Suprapubic skin (tissue), 4 donors: ENCODE data around the gene RPRD1B. TPM values are rescaled to one million over a fixed set of nuclear protein-coding genes. Genes with fewer than 3 reads are reported as not detected.

Source experiments
- DNase-seq, 2 donors: peaks; one replicate each; pipeline ENCODE4 v3.0.0-alpha.2; 2019; ENCODE audit warnings: low spot score in 2 of 2
- H3K27ac ChIP-seq: fragments of 200-600 bp; sonication (generic); one replicate; pipeline ENCODE4 v1.5.1; 2019
- H3K27me3 ChIP-seq: fragments of 200-600 bp; sonication (generic); one replicate; pipeline ENCODE4 v1.5.1; 2019
- H3K36me3 ChIP-seq: fragments of 200-600 bp; sonication (generic); one replicate; pipeline ENCODE4 v1.5.1; 2019
- H3K4me1 ChIP-seq: fragments of 200-600 bp; sonication (generic); one replicate; pipeline ENCODE4 v1.5.1; 2019
- H3K4me3 ChIP-seq: fragments of 200-600 bp; sonication (generic); one replicate; pipeline ENCODE4 v1.5.1; 2019; ENCODE audit warnings: mild to moderate bottlenecking
- H3K9me3 ChIP-seq: fragments of 200-600 bp; sonication (generic); one replicate; pipeline ENCODE4 v1.5.1; 2019
- EP300 ChIP-seq: sonication (generic); formaldehyde crosslinking; IDR thresholded peaks from one replicate; pipeline ENCODE4 v1.6.1; 2017; ENCODE audit warnings: antibody characterized with exemption
- POLR2A ChIP-seq, 2 donors: fragments of 450-650 bp; IDR thresholded peaks; one replicate each; pipeline ENCODE4 v1.6.1; 2017; ENCODE audit warnings: antibody characterized with exemption in 2 of 2, mild to moderate bottlenecking in 2 of 2, moderate library complexity in 2 of 2
- POLR2AphosphoS5 ChIP-seq, 3 donors: sonication (generic); formaldehyde crosslinking; IDR thresholded peaks; one replicate each; pipeline ENCODE4 v1.6.1; 2017; ENCODE audit warnings: antibody characterized with exemption in 3 of 3
- WGBS: methylation state at CpG from one replicate; pipeline ENCODE4 v1.1.5; 2018; 5-methylcytosine and 5-hydroxymethylcytosine counted together
- total RNA-seq, 4 donors: library from RNA; depleted of rRNA; stranded (reverse); fragments of >200 nt; gene quantifications; one replicate each; pipeline ENCODE4 v1.1.0, GENCODE V29; 2016
- TF ChIP-seq, protein P1 (sequence below), 2 donors: fragments of 200-600 bp in 1 of 2; fragments of 450-650 bp in 1 of 2; sonication (generic) in 1 of 2; IDR thresholded peaks; one replicate each; pipeline ENCODE4 v1.5.1; 2016 to 2019; ENCODE audit warnings: antibody characterized with exemption in 2 of 2, mild to moderate bottlenecking in 1 of 2, moderate library complexity in 1 of 2

The RPRD1B gene
- total RNA-seq, 4 donors from 2014 or later, result 24.7 to 45.6 (median 27.7) TPM

DNA sequence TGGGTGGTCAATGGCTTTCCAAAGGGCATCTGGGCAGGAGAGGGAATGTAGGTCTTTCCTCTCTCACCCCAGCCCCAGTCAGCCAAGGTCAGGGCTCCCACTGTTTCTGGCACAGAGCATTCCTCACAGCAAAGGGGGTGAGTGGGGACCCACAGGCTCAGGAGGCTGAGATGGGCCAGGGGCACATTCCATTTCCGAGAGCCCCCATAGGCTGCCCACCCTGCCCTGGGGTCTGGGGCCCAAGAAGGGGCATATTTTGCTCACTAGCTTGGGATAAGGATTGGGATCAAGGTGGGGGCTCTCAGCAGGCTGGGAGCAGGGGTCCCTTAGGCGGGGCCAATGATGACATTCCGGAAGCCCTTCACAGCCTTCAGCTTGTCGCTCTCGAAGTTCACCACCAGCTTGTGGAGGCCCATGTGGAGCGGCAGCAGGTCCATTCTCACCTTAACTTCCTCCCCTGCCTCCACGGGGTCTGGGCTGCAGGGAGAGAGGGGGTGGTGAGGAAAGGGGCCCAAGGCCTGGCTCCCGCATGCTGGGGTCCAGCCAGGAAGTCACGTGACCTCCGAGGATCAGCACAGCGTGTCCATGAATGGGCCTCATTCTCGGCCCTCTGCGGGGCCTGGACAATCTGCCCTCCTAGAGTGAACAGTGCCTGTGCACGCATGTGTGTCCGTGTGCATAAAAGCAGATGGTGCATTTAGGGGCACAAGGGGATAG lies 96.5 kb downstream of the RPRD1B start:
- no peaks in the 10 kb centered on the region for H3K36me3 ChIP-seq
- H3K4me3 ChIP-seq, result no peak overlapping the region
- H3K4me1 ChIP-seq, result peaks cover 10% of the 10 kb centered on the region
- no peak overlapping the region for H3K27ac ChIP-seq
- H3K27me3 ChIP-seq, result peaks cover 5% of the 10 kb centered on the region
- DNase-seq, result peak in 1 of 2 donors; percentile 25
- no peak for TF ChIP-seq POLR2AphosphoS5 (IDR thresholded peaks at IDR 0.05)
- no peak for TF ChIP-seq EP300
- TF ChIP-seq, protein P1, sequence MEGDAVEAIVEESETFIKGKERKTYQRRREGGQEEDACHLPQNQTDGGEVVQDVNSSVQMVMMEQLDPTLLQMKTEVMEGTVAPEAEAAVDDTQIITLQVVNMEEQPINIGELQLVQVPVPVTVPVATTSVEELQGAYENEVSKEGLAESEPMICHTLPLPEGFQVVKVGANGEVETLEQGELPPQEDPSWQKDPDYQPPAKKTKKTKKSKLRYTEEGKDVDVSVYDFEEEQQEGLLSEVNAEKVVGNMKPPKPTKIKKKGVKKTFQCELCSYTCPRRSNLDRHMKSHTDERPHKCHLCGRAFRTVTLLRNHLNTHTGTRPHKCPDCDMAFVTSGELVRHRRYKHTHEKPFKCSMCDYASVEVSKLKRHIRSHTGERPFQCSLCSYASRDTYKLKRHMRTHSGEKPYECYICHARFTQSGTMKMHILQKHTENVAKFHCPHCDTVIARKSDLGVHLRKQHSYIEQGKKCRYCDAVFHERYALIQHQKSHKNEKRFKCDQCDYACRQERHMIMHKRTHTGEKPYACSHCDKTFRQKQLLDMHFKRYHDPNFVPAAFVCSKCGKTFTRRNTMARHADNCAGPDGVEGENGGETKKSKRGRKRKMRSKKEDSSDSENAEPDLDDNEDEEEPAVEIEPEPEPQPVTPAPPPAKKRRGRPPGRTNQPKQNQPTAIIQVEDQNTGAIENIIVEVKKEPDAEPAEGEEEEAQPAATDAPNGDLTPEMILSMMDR (IDR thresholded peaks at IDR 0.05), result no peak
- TF ChIP-seq POLR2A (IDR thresholded peaks at IDR 0.05), result no peak
- H3K9me3 ChIP-seq, result no peaks in the 10 kb centered on the region
- WGBS, result 89% methylated on average over 8 of the region's 15 CpGs

DNA sequence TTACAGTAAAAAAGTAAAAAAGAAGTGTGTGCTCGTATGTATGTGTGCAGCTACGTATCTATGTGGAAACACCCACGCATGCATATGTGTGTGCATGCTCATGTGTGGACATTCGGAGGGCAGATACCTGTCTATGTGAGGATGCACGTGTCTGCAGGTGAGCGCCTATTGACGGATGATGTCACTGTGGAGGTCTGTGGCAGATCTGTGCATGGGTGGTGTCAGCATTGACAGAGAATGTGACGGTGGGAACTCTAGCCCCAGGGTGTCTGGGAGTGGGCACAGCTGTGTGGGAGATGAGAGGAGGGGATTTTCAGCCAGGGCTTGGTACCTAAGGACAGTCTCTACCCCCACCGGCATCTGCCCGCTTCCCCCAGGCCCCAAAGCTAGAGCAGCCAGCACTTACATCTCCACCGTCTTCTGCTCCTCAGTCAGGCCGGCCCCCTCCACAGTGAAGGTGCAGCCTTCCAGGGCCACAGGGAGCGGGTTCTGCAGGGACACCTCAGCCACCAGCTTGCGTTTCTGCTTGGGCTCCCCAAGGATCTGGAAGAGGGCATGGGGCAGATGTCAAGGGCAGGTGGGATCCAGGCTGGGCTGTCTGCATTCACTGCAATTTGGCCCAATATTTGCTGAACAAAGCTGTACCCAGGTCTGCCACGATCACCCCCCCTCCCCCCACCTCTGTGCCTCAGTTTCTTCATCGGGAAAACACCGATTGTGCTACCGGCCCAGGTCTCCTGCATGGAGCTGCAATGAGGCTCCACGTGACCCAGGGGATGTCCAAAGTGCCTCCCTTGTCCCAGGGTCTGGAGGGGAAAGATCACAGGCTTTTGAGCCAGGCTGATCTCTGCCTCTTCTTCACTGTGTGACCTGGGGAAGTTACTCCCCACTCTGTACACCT lies 97.4 kb downstream of the RPRD1B start:
- Histone ChIP-seq H3K36me3 (no peaks in the 10 kb centered on the region), H3K4me1 (peaks cover 10% of the 10 kb centered on the region), H3K27ac (no peak overlapping the region), H3K9me3 (no peaks in the 10 kb centered on the region), H3K4me3 (no peak overlapping the region), H3K27me3 (peaks cover 5% of the 10 kb centered on the region)
- 89% methylated on average over 18 of the region's 19 CpGs for WGBS
- TF ChIP-seq POLR2AphosphoS5 (IDR thresholded peaks at IDR 0.05) (no peak), EP300 (no peak), POLR2A (IDR thresholded peaks at IDR 0.05) (no peak)
- TF ChIP-seq, protein P1 (IDR thresholded peaks at IDR 0.05), result no peak
- DNase-seq, result peak in 1 of 2 donors; percentile 44

DNA sequence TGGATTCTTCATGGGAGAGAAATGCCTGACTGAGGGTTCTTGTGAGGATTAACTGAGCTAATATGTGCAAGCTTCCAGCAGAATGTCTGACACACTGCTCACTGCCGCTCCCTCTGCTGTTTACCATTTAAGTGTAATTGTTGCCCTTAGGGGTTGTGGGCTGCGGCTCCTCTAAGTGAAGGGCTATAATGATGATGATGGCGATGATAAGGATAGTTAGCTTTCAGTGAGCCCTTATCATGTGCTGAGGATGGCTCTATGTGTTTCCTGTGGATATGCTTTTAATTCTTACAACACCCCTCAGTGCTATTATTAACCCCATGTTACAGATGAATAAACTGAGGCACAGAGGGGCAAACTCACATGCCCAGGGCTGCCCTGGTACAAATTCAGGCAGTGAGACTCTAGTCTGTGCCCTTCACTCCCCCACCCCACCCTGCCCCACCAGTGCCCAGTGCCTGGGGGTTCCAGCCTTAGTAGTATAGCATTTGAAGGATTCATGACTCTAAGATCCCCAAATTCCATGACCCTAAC lies 98.1 kb downstream of the RPRD1B start:
- Histone ChIP-seq H3K9me3 (no peaks in the 10 kb centered on the region), H3K4me1 (peaks cover 8% of the 10 kb centered on the region), H3K4me3 (no peak overlapping the region), H3K27me3 (peaks cover 5% of the 10 kb centered on the region), H3K27ac (no peak overlapping the region), H3K36me3 (no peaks in the 10 kb centered on the region)
- TF ChIP-seq EP300 (no peak), POLR2A (IDR thresholded peaks at IDR 0.05) (no peak), POLR2AphosphoS5 (IDR thresholded peaks at IDR 0.05) (no peak)
- TF ChIP-seq, protein P1 (IDR thresholded peaks at IDR 0.05), result no peak
- DNase-seq, result peak in 1 of 2 donors; percentile 17
- 59% methylated on average over 3 of the region's 3 CpGs for WGBS

DNA sequence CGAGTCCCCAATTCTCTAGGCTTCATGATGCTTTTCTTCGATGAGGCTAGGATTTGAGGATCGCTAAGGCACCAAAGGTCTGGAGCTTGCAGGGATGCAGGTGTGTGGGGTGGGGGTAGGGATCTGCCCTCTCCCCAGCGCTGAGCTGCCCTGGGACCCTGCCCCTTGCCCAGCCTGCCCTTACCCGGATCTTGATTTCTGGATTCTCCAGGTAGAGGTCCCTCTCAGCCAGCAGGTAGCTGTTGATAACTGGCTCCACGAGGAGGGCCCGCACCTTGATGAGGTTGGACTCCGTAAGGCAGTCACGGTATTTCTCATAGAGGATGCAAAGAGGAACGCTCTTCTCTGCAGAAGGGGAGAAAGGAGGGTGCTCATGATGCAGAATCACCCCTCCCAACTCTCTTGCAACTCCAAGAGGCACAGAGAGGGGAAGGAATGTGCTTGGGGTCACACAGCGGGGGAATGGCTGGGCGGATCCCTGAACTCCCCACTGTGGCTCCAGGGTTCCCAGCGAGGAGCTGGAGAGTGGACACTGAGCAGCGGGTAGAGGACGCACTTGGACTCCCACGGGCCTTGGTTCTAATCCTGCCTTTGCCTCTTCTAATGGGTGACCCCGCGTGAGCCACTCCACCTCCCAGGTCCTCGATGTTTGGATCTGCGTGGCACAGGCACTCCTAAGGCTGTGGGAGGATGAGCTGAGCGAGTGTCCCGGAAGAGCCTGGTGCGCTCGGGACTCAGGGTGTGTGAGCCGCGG lies 98.8 kb downstream of the RPRD1B start:
- Histone ChIP-seq H3K4me1 (peaks cover 2% of the 10 kb centered on the region), H3K4me3 (no peak overlapping the region), H3K9me3 (no peaks in the 10 kb centered on the region), H3K27ac (no peak overlapping the region), H3K27me3 (peaks cover 5% of the 10 kb centered on the region), H3K36me3 (no peaks in the 10 kb centered on the region)
- DNase-seq, result peak in 1 of 2 donors; percentile 30
- TF ChIP-seq POLR2A (IDR thresholded peaks at IDR 0.05), result no peak
- TF ChIP-seq EP300, result no peak
- no peak for TF ChIP-seq POLR2AphosphoS5 (IDR thresholded peaks at IDR 0.05)
- TF ChIP-seq, protein P1 (IDR thresholded peaks at IDR 0.05), result no peak
- WGBS, result 89% methylated on average over 26 of the region's 26 CpGs
